Activated CD8-positive, alpha-beta memory T cell treated with anti-CD3 and anti-CD28 coated beads, Interleukin-2, amount 50 U/mL, for 1 hour (primary cell): ENCODE measurements around the gene KIF26A.

ENCODE experiments used
- DNase-seq: peaks from one replicate; pipeline ENCODE4 v3.0.0-alpha.2; 2020; ENCODE audit errors: extremely low read depth

The KIF26A gene

DNA sequence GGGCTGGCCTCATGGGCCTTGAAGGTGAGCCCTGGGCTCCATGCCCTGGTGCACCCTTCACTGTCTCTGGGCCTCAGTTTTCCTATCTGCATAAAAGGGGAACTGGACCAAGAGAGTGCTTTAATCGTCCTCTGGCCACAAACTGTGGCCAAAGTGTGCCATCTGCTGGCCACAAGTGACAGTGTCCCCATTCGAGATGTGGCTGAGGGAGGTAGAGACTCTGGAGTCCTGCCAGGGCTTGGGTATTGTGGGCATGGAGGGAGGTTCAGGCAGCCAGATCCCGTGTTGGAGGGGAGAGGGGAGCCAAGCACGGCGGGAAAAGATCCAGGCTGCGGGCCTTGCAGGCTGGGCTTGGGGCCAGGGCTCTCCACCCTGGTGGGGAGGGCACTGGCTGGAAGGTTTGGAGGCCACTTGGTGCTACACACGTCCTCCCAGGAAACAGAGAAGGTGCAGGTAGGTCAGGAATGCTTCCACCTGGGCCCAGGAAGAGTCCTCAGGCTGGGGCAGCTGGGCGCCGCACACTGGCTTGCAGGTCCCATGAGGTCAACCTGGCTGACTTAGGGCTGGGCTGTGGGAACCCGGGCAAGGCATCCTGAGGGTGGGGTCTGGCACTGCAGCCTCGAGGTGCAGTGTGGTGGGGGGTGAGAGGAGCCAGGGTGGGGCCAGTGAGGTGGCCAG is 7.3 kb upstream of the KIF26A start:
- DNase-seq = no peak

DNA sequence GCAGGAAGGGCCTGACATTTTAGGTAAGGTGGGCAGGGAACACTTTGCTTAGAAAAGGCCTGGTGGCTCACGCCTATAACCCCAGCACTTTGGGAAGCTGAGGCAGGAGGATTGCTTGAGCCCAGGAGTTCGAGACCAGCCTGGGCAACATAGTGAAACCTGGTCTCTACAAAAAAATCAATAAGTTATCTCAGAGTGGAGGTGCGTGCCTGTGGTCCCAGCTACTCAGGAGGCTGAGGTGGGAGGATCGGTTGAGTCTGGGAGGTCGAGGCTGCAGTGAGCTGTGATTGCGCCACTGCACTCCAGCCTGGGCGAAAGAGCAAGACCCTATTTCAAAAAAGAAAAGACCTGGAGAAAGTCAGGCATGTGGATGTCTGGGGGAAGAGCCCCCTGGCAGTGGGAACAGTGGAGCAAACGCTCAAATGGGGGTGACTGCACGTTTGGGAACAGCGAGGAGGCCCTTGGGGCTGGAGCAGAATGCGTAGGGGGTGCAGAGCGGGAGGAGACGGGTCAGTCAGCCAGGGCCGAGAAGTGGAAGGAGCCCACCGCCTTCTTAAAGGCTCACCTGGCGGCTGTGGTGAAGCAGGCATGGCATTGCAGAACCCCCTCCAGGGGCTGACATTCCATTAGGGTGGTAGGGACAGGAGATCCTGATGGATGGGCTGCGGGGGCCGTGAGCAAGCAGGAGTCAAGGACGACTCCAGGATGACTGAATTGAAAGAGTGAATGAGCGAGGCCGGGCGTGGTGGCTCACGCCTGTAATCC is 6.2 kb upstream of the KIF26A start:
- DNase-seq = no peak

DNA sequence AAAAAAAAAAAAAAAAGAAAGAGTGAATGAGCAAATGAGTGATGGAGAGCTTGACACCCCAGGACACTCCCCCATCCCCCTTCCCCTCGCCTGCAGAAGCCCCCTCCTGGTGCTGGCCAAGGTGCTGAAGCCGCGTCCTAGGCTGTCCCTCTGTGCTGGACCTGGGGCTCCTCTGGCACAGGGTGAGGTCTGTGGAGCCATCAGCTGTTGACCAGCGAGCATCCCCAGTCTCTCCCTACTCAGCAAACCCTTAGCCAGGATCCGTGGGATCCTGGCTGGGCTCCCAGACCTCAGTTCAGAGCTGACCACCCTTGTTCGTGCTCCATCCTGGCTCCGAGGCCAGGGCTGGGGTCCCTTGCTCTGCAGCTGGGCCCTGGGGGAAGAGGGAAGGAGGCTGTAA is 5.4 kb upstream of the KIF26A start:
- DNase-seq = no peak

DNA sequence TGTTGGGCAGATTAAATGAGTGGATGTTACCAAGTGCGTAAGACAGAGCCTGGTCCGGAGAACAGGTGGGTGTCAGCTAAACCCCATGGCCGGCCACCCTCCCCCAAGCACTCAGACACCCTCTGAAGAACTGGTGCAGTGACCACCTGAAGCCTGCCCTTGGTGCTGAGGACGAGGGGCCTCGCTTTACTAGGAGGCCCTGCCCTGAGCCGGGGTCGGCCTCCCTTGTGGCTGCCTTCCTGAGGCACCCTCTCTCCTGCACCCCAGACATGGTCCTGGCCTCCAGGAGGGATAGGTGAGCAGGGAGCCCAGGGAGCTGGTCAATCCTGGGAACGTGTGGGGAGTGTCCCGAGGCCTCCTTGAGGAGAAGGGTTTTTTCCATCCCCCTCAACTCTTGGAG is 4.9 kb upstream of the KIF26A start:
- no peak for DNase-seq

DNA sequence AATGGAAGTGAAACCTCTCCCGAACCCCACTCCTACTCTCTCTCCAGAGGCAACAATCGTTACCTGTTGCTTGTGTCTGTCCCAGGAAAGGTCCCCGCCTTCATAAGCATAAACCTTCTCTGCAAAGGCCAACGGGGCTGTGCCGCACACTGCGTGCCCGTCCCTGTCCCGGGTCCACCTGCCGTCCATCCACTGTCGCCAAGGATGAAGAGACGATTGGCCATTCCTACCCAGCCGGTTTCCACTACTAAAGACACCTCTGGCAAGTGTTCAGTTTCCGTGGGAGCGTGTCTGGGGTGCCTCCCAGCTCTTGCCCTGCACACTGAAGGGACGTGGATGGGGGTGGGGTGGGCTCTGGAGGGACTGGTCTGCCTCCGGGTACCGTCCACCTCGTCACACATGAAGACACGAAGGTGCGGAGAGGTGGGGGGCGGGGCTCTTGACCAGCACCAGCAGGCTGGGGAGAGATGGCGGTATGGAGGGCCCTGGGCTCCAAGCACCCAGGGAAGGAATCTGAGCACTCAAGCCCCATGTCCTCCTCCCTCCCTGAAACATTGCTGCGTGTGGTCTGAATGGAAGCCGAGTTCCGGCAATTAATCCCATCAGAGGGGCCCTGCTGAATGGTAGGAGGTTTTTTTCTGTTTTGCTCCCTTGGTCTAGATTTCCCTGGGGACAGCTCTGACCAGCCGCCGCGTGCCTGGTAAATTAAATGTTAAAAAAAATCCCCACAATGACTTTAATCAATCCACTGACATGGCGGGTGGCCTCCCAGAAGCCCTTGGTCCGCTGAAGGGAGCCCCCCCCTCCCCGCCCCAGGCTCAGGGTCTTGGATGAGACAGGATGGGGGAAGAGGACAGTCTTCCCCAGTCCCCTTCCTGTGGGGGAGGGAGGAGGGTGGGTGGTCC is 4.1 kb upstream of the KIF26A start:
- no peak for DNase-seq

DNA sequence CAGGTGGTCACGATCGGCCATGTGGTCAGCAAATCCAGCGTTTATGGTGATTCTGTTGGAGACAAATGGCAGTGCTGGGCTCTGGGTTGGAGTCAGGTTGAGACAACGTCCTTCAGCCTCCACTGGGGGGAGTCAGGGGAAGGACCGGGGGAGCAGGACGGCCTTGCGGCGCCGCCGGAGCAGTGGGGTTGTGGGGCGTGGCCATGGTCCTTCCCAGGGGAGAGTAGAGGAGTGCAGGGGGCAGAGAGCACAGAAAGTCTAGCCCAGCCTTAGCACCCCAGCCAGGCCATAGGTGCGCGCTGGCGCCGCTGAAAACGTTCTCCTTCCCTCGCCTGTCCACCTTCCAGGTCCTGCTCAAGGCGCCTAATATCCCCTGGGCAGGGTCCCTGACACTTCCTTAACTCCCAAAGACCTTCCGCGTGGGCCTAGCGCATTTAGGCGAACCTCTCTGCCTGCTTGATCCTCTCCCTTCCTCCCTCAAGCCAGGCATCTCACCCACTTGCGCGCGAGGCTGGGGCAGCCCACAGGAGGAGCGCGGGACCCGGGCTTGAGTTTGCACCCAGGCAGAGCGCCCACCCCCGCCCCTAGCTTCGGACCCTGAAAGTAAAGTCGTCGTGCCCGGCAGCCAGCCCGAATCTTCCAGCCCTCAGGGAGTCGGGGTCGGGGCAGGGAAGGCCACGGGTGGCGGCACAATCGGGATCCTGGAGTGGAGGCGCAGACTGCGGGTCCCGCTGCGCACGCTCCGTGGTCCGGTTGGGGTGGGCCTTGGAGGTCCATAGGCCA is 3.1 kb upstream of the KIF26A start:
- no peak for DNase-seq

DNA sequence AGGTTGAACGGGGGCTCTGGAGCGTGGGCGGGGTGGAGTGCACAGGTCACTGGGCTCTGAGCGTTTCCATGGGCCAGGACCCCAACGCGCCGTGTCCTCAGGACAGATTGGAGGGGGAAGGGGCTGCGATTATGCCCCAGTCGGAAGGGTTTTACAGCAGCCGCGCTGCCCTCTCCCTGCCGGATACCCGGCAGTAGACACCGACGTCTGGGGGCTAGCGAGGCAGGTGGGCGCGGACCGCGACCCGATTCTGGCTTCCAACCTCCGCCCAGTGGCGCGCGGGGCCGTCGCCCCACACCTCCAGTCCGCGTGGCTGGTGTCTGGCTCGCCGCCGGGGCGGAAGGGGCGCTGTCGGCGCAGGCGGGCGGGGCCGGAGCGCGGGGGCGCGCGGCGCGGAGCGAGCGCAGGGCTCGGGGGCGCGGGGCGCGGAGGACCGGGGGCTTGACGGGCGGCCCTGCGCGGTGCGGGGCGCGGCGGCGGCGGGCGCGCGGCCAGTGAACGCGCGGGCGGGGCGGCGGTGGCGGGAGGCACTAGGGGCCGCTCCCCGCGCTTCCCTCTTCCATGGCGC is 2.4 kb upstream of the KIF26A start:
- DNase-seq = no peak

DNA sequence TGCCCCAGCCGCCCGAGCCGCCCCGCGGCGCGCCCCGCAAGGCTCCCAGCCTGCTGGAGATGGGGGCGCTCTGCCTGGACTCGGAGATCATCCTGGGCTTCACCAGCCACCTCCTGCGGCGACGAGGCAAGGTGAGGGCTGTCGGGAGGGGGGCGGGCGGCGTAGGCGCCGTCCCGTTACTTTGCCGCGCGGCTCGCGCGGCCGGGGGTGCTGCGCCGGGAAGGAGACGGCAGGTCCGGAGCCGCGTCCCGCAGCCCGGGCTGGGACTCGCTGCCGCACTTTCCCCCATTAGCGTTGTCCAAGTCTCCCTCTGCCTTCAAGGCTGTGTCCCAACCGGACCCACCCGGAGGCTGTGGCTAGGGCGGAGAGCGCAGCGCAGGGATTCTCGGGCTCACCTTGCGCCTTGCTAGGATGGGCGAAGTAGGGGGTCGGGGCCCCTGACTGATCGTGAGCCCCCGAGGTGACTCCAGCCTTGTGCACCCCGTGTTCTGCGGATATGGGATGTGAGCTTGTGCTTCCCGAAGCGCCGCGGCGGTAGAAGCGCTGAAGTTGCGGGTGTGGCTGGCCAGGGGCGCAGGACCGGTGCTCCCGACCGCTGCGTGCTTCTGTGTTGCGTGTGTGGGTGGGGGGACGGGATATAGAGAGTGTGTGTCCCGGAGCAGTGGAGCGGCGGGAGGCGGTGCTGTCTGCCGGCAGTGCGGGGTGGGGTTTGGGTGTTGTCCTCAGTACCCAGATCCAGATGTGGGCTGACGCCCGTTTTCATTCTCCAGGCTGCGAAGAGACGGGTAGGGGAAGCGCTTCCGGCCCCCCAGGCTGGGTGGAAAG is 1.7 kb upstream of the KIF26A start:
- DNase-seq = no peak

DNA sequence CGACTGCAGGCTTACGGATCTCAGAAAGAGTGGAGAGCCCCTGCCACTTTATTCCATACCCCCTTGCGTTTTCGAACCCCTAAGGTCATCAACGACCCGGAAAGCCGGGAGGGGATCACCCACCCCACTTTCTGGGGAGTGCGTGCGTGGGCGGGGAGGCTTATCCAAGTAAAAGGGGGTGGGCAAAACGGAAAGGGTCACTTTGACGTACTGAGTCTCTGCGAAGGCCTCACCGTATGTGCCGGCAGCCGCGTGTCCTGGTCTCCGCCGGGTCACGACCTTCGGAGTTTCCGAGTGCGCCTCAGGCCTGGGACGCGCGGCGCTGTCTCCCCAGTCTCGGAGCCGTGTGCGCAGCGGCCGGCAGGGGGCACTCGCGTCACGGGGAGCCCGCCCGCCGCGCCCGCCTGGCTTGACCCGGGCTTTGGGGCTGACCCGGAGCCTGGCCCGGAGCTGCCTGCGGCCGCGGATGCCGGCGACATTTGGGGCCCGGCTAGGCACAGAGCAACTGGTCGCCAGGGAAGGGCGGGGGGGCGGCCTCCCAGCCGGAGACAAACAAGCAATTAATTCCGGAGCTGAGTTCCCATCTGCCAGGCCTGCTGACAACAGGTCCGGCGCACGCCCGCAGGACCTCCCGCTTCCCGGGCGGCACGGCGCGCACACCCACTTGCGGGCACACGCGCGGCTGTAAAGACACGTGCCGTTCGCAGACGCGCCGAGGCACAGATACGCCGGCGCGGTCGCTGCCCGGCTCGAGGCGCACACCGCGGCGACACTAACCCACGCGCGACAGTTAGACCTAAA is 890 bp upstream of the KIF26A start:
- DNase-seq = no peak

DNA sequence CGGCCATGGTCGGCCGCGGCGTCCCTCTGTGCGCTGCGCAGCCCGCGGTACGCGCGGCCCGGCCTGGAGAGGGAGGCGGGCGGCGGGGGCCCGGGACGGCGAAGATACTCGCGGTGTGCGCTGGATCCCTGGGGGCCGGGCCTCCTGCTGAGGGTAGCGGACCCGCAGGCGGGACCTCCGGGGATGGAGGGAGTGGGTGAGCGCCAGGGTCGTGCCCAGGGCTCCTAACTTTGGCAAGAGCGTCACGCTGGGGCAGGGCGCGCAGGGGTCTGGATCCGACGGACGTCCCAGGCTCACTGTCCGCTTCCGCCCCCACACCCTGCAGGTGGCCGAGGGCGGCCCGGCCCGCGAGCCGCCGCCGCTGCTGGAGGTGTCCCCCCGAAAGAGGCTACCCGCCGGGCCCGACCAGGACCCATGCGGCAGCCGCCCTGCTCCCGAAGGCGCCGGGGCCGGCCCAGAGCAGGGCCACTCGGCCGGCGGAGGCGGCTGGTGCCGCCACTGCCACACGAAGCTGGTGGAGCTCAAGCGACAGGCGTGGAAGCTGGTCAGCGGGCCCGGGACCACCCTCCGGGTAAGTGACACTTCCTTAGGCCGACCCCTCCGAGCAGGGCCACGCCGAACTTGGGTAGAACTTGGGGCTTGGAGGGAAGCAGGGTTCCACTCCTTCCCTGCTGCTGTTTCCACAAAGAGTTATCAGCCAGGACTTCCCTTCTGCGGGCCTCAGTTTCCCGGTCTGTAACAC is 502 bp downstream of the KIF26A start:
- no peak for DNase-seq

DNA sequence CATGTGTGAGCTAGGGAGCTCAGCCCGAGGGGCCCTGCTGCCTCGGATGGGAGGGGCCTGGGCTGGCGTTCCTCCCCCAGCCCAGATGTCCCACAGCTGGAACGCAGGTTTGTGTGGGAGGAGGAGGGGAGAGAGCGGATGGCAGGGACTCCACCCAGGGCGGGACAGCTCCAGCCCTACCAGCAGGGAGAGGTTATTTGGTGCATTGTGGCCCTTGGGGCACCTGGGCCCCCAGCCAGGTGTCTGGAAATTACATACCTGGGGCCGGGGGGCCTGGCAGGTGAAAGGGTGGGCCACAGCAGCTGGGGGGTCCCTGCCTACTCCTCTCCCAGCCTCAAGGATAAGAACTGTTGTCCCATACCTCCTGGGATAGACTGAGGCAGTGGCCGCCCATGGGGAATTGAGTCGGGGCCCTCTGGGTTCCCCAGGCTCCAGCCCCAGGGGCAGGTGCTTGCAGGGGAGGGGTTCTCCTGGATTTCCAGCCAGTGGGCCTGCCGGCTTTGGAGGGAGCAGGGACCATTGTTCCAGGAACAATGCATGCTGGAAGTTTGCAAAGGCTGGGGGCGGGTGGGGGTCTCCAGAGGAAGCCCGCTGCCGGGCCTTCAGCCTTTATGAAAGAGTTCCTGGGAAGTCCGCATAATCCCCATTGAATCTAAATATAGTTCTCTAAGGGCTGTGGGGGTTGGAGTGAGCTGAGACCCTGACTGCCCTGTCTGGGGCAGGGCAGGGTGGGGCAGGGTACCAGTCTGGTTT is 1.2 kb downstream of the KIF26A start:
- DNase-seq = no peak

DNA sequence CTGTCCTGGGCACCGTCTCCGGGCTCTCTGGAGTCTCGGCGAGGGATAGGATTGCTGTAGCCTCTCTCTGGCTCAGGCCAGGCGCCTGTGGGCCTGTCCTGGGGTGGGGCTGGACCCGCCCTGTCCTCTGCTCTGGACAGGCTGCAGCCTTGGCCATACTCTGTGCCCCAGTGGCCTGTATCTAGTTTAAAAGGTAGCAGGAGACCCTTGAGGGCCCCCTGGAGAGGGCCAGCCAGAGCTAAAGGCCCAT is 1.8 kb downstream of the KIF26A start:
- DNase-seq = no peak

DNA sequence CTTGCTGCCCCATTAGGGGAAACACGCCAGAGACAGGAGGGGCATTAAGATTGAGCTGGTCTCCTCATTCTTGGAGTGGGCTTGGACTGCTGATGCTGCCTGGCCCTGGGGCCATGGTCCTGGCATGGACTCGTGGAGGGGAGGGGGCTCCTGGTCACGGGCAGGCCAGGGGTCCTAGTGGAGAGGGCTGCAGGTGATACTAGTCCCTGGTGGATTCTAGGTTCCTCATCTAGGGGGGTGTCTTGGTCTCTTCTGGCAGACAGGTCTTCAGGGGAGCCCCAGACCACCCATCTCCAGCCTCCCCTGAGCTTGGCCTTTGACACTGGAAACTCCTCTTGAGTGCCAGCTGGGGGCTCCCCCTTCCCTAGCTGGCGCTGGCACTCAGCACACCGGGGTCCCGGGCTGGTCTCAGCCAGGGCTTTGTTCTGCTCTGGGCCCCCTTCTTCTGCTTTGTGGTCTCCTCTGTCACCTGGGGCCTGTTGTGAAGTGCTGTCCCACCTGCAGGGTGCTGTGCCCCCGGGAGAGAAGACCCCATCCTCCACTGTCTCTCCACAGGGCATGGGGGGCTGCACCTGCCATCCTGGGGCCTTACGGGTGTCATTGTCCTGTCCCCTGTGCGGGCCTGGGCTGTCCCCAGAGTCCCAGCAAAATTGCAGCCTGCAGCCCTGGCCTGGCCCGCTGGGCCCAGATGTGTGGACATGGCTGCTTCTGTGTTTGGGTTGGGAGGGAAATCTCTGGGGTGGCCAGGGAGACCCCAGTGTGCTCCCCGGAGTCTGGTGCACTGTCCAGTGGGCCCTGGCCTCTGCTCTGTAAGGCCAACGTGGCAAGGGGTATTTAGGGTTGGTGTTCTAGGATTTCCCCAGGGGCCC is 2.3 kb downstream of the KIF26A start:
- no peak for DNase-seq

DNA sequence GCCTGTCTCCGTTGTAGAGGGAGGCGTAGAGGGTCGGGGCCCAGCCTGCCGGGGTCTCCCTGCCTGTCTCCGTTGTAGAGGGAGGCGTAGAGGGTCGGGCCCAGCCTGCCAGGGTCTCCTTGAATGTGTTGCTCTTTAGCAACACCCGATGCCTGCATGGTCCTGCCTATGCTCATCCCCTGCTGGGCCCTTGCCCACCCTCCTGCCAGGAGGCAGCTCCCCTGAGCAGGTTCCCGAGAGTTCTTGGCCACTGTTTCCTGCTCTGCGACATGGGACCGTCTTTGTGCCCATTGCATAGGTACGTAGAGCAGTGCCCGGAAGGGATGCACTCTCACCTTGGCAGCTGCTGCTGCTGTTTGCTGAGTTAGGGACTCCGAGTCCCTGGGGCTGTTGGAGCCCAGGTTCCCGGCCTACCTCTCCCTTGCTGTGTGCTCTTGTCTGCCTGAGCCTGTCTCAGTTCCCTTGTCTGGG is 3.3 kb downstream of the KIF26A start:
- DNase-seq = no peak

DNA sequence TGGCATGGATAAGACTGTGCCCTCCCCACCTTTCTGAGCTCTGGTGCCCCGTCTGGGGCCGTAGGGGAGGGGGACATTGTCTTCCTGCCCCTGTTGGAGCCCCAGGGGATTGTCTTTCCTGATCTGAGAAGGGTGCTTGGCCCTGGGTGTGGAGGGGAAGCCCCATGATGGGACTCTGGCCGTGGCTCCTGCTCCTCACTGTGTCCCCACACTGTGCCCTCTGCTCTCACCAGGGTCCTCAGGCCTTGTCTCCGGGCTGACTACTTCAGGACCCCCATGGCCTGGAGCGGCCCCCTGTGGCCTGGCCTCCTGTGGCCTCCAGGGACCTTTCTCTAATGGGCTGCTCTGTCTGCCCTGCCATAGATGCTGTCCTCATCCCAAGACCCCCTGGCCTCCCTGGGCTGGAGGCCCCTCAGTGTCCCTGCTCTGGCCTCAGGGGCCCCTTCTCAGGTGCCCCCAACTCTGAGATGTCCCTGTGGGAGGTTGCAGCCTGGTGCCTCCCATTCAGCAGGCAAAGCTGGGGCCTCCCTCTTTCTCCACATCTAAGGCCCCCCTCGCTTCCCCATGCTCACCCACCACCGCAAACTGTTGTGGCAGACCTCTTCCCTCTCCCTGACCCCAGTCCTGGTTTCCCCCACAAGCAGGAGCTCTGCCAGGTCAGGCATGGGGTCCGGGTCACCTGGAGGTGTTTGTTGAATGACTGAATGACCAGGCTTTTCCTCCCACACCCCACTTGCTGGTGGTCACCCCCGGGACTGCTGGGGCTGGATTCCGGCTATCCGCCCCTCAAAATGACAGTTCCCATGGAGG is 4.0 kb downstream of the KIF26A start:
- no peak for DNase-seq

DNA sequence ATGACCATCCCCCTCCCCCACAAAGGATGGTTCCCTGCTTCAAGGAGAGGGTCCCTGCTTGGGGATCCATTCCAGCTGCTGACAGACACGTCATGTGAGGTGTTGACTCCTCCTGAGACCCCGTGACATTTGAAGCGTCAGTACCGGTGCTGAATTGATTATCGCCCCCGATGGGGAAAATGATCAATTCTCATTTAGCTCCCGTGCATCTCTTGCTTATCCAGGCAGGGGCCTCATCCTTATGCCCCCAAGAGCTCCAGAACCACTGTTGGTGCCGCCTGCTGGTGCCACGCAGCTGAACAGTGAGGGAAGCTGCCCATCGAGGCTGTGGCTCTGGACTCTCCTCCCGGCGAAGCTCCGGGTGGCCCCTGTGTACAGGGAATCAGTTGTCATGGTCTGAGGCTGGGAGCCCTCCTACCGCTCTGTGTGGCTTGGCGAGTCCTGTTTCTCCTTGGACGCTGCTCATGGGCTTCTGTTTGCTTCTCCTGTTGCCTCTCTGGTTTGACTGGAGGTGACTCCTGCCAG is 4.6 kb downstream of the KIF26A start:
- DNase-seq = no peak
